Measurements from ENCODE around the gene CPNE5. TPM values are rescaled to one million over a fixed set of nuclear protein-coding genes. Genes with fewer than 3 reads are reported as not detected.

CPNE5 gene
- total and polyA plus RNA-seq, 2 of the 4 experiments (the other 2 are of a cell fraction): 0.07 TPM; not detected in 1

- TF ChIP-seq CEBPB (IDR thresholded peaks at IDR 0.05; ENCODE audit: low read depth, low read length) (no peak), MXI1 (IDR thresholded peaks at IDR 0.05; ENCODE audit: borderline replicate concordance, low read depth, low read length) (no peak), NFE2L2 (IDR thresholded peaks at IDR 0.05; ENCODE audit: low read depth, low read length) (no peak), RAD21 (IDR thresholded peaks at IDR 0.05; ENCODE audit: low read length) (no peak)
Observed at GRCh38 chr6:36833182-36833789, 6.0 kb downstream of the CPNE5 start (continued).

- Histone ChIP-seq H3K4me1 (ENCODE audit: control insufficient read depth, insufficient read depth, low read length) (peaks cover 3% of the 10 kb centered on the region), H2AFZ (replicated peaks; ENCODE audit: low read length, poor library complexity) (no peak overlapping the region), H2BK20ac (ENCODE audit: low read depth, low read length) (no peak overlapping the region), H3K9me1 (ENCODE audit: insufficient read depth, low read length) (no peaks in the 10 kb centered on the region; the same call in 1 of the 2 replicates), H2AK9ac (replicated peaks; ENCODE audit: low read depth, low read length, poor library complexity) (no peak overlapping the region), H3K27me3 (ENCODE audit: control insufficient read depth, insufficient read depth, low read length) (peaks cover 27% of the 10 kb centered on the region), H3K14ac (replicated peaks; ENCODE audit: low read depth, low read length) (no peak overlapping the region), H3K18ac (ENCODE audit: low read depth, low read length) (no peak overlapping the region), H3K36me3 (ENCODE audit: control insufficient read depth, insufficient read depth, low read length) (no peaks in the 10 kb centered on the region), H3K4ac (ENCODE audit: low read depth, low read length) (no peak overlapping the region), H2BK15ac (ENCODE audit: low read depth, low read length) (no peak overlapping the region), H3K4me3 (ENCODE audit: insufficient read depth, low read depth, low read length) (no peak overlapping the region), H3K23ac (ENCODE audit: low read depth, low read length) (no peak overlapping the region), H4K8ac (ENCODE audit: low read depth in 2 of 2, low read length in 2 of 2) (no peak overlapping the region), H2BK120ac (ENCODE audit: low read depth, low read length) (no peak overlapping the region), H3K56ac (ENCODE audit: extremely low read depth, insufficient read depth, low read length) (no peak overlapping the region), H4K91ac (ENCODE audit: insufficient read depth, low read depth, low read length) (no peak overlapping the region), H3K4me2 (ENCODE audit: low read depth, low read length) (no peak overlapping the region), H3K27ac (ENCODE audit: insufficient read depth, low read length) (no peak overlapping the region), H4K5ac (ENCODE audit: low read depth, low read length) (no peak overlapping the region), H3K79me1 (ENCODE audit: low read depth in 1 of 2, low read length in 2 of 2) (no peaks in the 10 kb centered on the region), H3K9me3 (ENCODE audit: control insufficient read depth, insufficient read depth, low read length) (no peaks in the 10 kb centered on the region), H4K20me1 (ENCODE audit: insufficient read depth, low read length) (no peaks in the 10 kb centered on the region), H2BK5ac (ENCODE audit: low read depth, low read length, poor library complexity, severe bottlenecking) (no peak overlapping the region), H2AK5ac (ENCODE audit: low read depth, low read length) (no peak overlapping the region), H3K9ac (ENCODE audit: low read depth, low read length) (no peak overlapping the region)
- POLR2A ChIA-PET (ENCODE audit: unreplicated experiment): no interaction called here
- no CpG with 5 or more reads among the region's 5 CpGs for WGBS, 2 experiments (ENCODE audit: extremely low coverage in 2 of 2, insufficient read length in 1 of 2)
- no peak for TF ChIP-seq MXI1 (IDR thresholded peaks at IDR 0.05; ENCODE audit: borderline replicate concordance, low read depth, low read length)
- TF ChIP-seq NFE2L2 (IDR thresholded peaks at IDR 0.05; ENCODE audit: low read depth, low read length): no peak
- intact Hi-C loops (cut with micrococcal nuclease) (no loop called here), in situ Hi-C loops (cut with MboI; ENCODE audit: low sequenced_read_pairs) (no loop called here), dilution Hi-C loops (cut with HindIII; ENCODE audit: low sequenced_read_pairs, unreplicated experiment) (no loop called here)
- BruUV-seq (replicated peaks): no TSS peak
- ATAC-seq (ENCODE audit: low read depth) (no peak), DNase-seq (no peak)
- CTCF ChIA-PET: no interaction called here
Observed at GRCh38 chr6:36832313-36832712, 6.9 kb downstream of the CPNE5 start.
